ENCODE measurements around the gene SETD2. TPM values are rescaled to one million over a fixed set of nuclear protein-coding genes. Genes with fewer than 3 reads are reported as not detected.

The SETD2 gene
- total and polyA plus RNA-seq, 10 donors, result 10.4 to 94.0 (median 63.8) TPM

DNA sequence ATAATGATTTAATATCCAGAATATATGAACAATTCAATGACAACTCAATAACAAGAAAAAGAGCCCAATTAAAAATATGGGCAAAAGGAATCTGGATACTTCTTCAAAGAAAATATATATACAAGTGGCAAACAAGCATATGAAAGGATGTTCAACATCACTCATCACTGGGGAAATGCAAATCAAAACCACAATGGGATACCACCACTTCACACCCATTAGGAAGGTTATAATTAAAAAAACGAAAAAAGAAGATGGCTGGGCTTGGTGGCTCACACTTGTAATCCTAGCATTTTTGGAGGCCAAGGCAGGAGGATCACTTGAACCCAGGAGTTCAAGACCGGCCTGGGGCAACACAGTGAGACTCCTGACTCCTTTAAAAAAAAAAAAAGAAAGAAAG is 191.5 kb downstream of the SETD2 start:
- TF ChIP-seq POLR2AphosphoS5 (IDR thresholded peaks at IDR 0.05) (no peak), POLR2A (IDR thresholded peaks at IDR 0.05) (no peak)
- TF ChIP-seq, protein P1, sequence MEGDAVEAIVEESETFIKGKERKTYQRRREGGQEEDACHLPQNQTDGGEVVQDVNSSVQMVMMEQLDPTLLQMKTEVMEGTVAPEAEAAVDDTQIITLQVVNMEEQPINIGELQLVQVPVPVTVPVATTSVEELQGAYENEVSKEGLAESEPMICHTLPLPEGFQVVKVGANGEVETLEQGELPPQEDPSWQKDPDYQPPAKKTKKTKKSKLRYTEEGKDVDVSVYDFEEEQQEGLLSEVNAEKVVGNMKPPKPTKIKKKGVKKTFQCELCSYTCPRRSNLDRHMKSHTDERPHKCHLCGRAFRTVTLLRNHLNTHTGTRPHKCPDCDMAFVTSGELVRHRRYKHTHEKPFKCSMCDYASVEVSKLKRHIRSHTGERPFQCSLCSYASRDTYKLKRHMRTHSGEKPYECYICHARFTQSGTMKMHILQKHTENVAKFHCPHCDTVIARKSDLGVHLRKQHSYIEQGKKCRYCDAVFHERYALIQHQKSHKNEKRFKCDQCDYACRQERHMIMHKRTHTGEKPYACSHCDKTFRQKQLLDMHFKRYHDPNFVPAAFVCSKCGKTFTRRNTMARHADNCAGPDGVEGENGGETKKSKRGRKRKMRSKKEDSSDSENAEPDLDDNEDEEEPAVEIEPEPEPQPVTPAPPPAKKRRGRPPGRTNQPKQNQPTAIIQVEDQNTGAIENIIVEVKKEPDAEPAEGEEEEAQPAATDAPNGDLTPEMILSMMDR (IDR thresholded peaks at IDR 0.05 in 8 of 11, conservative IDR thresholded peaks at IDR 0.05 in 3 of 11), result no peak
- no peak overlapping the region for H3K4me3 ChIP-seq
- intact Hi-C loops (cut with DNase I; ENCODE audit: low total_unique reads), result no loop called here
- H3K27me3 ChIP-seq (replicated peaks in 1 of 7), result no peaks in the 10 kb centered on the region
- H3K4me1 ChIP-seq, result peaks cover 52 to 95% (median 87%) of the 10 kb centered on the region in 6 donors
- H3K27ac ChIP-seq, result peak overlapping the region in 6 of 8 donors; percentile 38 to 62 (median 47)
- H3K9me3 ChIP-seq, result no peaks in the 10 kb centered on the region
- DNase-seq, result peak; percentile 14
- 52 to 69% (median 56%) methylated on average over 2 of the region's 2 CpGs for WGBS, 5 donors
- peaks cover 0 to 34% (median 0%) of the 10 kb centered on the region in 6 donors for H3K36me3 ChIP-seq

- Histone ChIP-seq H3K4me1 (peaks cover 50 to 96% (median 87%) of the 10 kb centered on the region in 6 donors), H3K27me3 (replicated peaks in 1 of 7) (no peaks in the 10 kb centered on the region), H3K4me3 (peak overlapping the region in 1 of 8 donors; percentile 18), H3K27ac (peak overlapping the region in 7 of 8 donors; percentile 22 to 62 (median 46)), H3K36me3 (peaks cover 0 to 34% (median 0%) of the 10 kb centered on the region in 6 donors), H3K9me3 (no peaks in the 10 kb centered on the region)
- intact Hi-C loops (cut with DNase I; ENCODE audit: low total_unique reads), result no loop called here
- peak; percentile 47 for DNase-seq
- TF ChIP-seq POLR2AphosphoS5 (IDR thresholded peaks at IDR 0.05), result no peak
- TF ChIP-seq, protein P1 (IDR thresholded peaks at IDR 0.05 in 8 of 11, conservative IDR thresholded peaks at IDR 0.05 in 3 of 11), result no peak
- no peak for TF ChIP-seq POLR2A (IDR thresholded peaks at IDR 0.05)
- 0 to 41% (median 23%) methylated on average over 1 of the region's 1 CpG for WGBS, 5 donors
Observed at GRCh38 chr3:46971742-46972141, 192.2 kb downstream of the SETD2 start.

DNA sequence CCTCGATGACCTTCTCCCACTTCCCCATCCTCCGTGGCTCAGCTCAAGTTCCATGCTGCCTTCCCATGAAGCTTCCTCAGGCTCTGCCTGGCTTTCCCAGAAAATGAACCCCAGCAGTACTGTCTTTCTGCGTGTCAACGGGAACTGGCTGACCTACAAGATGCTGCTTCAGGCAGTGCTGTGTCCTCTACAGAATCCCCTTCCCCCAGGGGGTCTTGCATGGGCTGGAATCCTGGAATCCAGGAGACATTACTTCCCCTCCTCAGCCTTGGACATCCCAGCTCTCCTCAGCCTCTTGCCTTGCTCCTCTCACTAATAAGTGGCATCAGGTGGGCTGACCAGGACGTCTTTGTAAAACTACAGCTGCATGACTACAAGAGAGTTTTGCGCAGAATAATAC is 192.8 kb downstream of the SETD2 start:
- Histone ChIP-seq H3K27ac (peak overlapping the region in 6 of 8 donors; percentile 26 to 62 (median 42)), H3K4me3 (peak overlapping the region in 1 of 8 donors; percentile 18), H3K9me3 (no peaks in the 10 kb centered on the region), H3K4me1 (peaks cover 56 to 100% (median 93%) of the 10 kb centered on the region in 6 donors), H3K36me3 (peaks cover 0 to 34% (median 0%) of the 10 kb centered on the region in 6 donors), H3K27me3 (replicated peaks in 1 of 7) (no peaks in the 10 kb centered on the region)
- peak; percentile 42 for DNase-seq
- intact Hi-C loops (cut with DNase I; ENCODE audit: low total_unique reads), result no loop called here
- WGBS, 5 donors, result 49 to 63% (median 52%) methylated on average over 6 of the region's 6 CpGs
- TF ChIP-seq POLR2AphosphoS5 (IDR thresholded peaks at IDR 0.05), result no peak
- no peak for TF ChIP-seq POLR2A (IDR thresholded peaks at IDR 0.05)
- TF ChIP-seq, protein P1 (IDR thresholded peaks at IDR 0.05 in 8 of 11, conservative IDR thresholded peaks at IDR 0.05 in 3 of 11), result no peak

DNA sequence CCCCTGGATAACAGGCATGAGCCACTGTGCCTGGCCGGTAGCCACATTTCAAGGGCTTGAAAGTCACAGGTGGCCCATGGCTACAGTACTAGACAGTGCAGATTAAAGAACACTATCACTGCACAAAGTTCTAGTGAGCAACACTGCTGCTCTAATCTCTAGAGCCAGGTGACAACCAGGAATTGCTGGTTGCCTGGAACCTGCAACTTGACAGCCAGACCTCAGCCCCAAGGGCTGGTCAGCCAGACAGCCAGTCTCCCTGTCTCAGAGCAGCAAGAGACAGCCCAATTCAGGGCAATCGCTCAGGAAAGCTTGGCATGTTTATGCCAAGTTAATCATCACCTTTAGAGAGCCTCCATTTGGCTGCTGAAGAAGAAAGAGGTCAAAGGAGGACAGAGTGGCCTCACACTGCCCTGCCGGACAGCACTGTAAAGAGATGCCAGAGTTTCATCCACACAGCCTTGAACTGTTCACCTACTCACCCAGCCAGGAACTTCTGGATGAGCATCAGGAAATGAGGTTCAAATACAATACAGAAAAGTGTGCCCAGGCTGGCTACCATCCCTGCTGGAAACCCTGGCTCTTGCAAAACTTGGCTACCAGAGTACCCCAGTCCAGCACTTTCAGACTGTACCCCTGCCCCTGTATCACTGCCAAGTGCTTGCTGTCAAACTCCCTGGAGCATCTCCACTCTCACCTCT is 193.4 kb downstream of the SETD2 start:
- DNase-seq, result peak; percentile 41
- Histone ChIP-seq H3K4me3 (peak overlapping the region in 1 of 8 donors; percentile 18), H3K4me1 (peaks cover 59 to 100% (median 95%) of the 10 kb centered on the region in 6 donors), H3K27me3 (replicated peaks in 1 of 7) (no peaks in the 10 kb centered on the region), H3K9me3 (no peaks in the 10 kb centered on the region), H3K36me3 (peaks cover 0 to 34% (median 0%) of the 10 kb centered on the region in 6 donors), H3K27ac (peak overlapping the region in 5 of 8 donors; percentile 26 to 62 (median 38))
- 35 to 82% (median 62%) methylated on average over 3 of the region's 3 CpGs for WGBS, 5 donors
- peak in 1 of 3 donors; percentile 60 for TF ChIP-seq POLR2AphosphoS5 (IDR thresholded peaks at IDR 0.05)
- TF ChIP-seq POLR2A (IDR thresholded peaks at IDR 0.05), result no peak
- intact Hi-C loops (cut with DNase I; ENCODE audit: low total_unique reads), result no loop called here
